Keratinocyte (primary cell): ENCODE data around the gene TJP2. TPM values are rescaled to one million over a fixed set of nuclear protein-coding genes. Genes with fewer than 3 reads are reported as not detected.

ENCODE experiments used
- DNase-seq: peaks from one replicate; pipeline ENCODE4 v3.0.0-alpha.2; 2011; ENCODE audit warnings: low read depth, missing footprints, low spot score
- FAIRE-seq: peaks from 2 replicates; lab custom pipeline; 2011; peaks lifted over from hg19 to GRCh38; lab: Jason Lieb, UNC
- H2AFZ ChIP-seq: 2 replicates; pipeline ENCODE4 v1.6.0; 2012; ENCODE audit warnings: low read length, control low read depth, inconsistent platforms; ENCODE audit not compliant: control insufficient read depth
- H3K27ac ChIP-seq: 2 replicates; pipeline ENCODE4 v1.5.1; 2011; ENCODE audit warnings: low read length; ENCODE audit not compliant: control insufficient read depth, insufficient read depth
- H3K27me3 ChIP-seq: 3 replicates; pipeline ENCODE4 v1.6.0; 2011; ENCODE audit warnings: low read length; ENCODE audit not compliant: control insufficient read depth, insufficient read depth; ENCODE audit errors: extremely low read depth
- H3K36me3 ChIP-seq, 2 experiments: 2 replicates in 1 of 2; 3 replicates in 1 of 2; pipeline ENCODE4 v1.5.1; 2011; ENCODE audit warnings: low read length in 2 of 2, mild to moderate bottlenecking in 1 of 2; ENCODE audit not compliant: control insufficient read depth in 2 of 2, insufficient read depth in 2 of 2; ENCODE audit errors: extremely low read depth in 1 of 2
- H3K4me1 ChIP-seq: 3 replicates; pipeline ENCODE4 v1.5.1; 2011; ENCODE audit warnings: low read length; ENCODE audit not compliant: control insufficient read depth, insufficient read depth; ENCODE audit errors: extremely low read depth
- H3K4me2 ChIP-seq: 3 replicates; pipeline ENCODE4 v1.6.0; 2011; ENCODE audit warnings: low read depth, low read length; ENCODE audit not compliant: control insufficient read depth, insufficient read depth; ENCODE audit errors: extremely low read depth
- H3K4me3 ChIP-seq, 3 experiments: fragments of 200-600 bp in 1 of 3; sonication (generic) in 1 of 3; 2 replicates in 2 of 3; 3 replicates in 1 of 3; pipeline ENCODE4 v1.5.1; 2011 to 2016; ENCODE audit warnings: low read length in 3 of 3, mild to moderate bottlenecking in 3 of 3, control low read depth in 2 of 3, inconsistent platforms in 1 of 3, low read depth in 1 of 3, mixed read lengths in 1 of 3, mixed run types in 1 of 3, moderate library complexity in 1 of 3; ENCODE audit not compliant: control insufficient read depth in 2 of 3, insufficient read depth in 2 of 3; ENCODE audit errors: extremely low read depth in 1 of 3
- H3K79me2 ChIP-seq: 2 replicates; pipeline ENCODE4 v1.6.0; 2012; ENCODE audit warnings: low read length; ENCODE audit not compliant: control insufficient read depth, insufficient read depth
- H3K9ac ChIP-seq: 3 replicates; pipeline ENCODE4 v1.6.0; 2011; ENCODE audit warnings: low read length; ENCODE audit not compliant: control insufficient read depth, insufficient read depth; ENCODE audit errors: extremely low read depth
- H3K9me1 ChIP-seq: 3 replicates; pipeline ENCODE4 v1.6.0; 2011; ENCODE audit warnings: low read length; ENCODE audit not compliant: control insufficient read depth, insufficient read depth; ENCODE audit errors: extremely low read depth
- H3K9me3 ChIP-seq: 2 replicates; pipeline ENCODE4 v1.5.1; 2012; ENCODE audit warnings: low read depth, low read length; ENCODE audit not compliant: control insufficient read depth
- H4K20me1 ChIP-seq: 3 replicates; pipeline ENCODE4 v1.6.0; 2011; ENCODE audit warnings: low read length; ENCODE audit not compliant: control insufficient read depth, insufficient read depth; ENCODE audit errors: extremely low read depth
- CTCF ChIP-seq, 3 experiments: IDR thresholded peaks in 1 of 3; conservative IDR thresholded peaks in 1 of 3; optimal IDR thresholded peaks in 1 of 3; 2 replicates in 2 of 3; 3 replicates in 1 of 3; pipeline versions ENCODE3 to v1.5.1; 2011; ENCODE audit warnings: low read length in 3 of 3, mild to moderate bottlenecking in 3 of 3, moderate library complexity in 2 of 3, control low read depth in 1 of 3, inconsistent platforms in 1 of 3; ENCODE audit not compliant: insufficient read depth in 2 of 3; ENCODE audit errors: extremely low read depth in 1 of 3
- EZH2 ChIP-seq: IDR thresholded peaks from one replicate; pipeline ENCODE4 v1.6.1; 2012; ENCODE audit warnings: inconsistent platforms, mild to moderate bottlenecking, low read length, moderate library complexity
- dilution Hi-C: fragments of 300-500 bp; cut with MboI; formaldehyde crosslinking; loops from one replicate; pipeline ENCODE4 v1.7.0; 2020; ENCODE audit warnings: low sequenced_read_pairs; ENCODE audit not compliant: extremely low pct_ligation_motif_present
- polyA plus RNA-seq, 5 experiments: library from polyadenylated mRNA; depleted of rRNA in 3 of 5; stranded (reverse) in 3 of 5; stranded (forward) in 1 of 5; unstranded in 1 of 5; fragments of >200 nt; gene quantifications; 1 replicate in 1 of 5; 2 replicates in 3 of 5; 3 replicates in 1 of 5; pipeline versions ENCODE4 v1.2.1 to v1.2.3, GENCODE V29; 2011 to 2012; ENCODE audit warnings: missing spikeins in 2 of 5, low read depth in 1 of 5, low replicate concordance in 1 of 5

The TJP2 gene
- polyA plus RNA-seq, 1 donor (not counting 4 experiments of a cell fraction or from before 2014, with no cell fraction given): 74.8 TPM

GRCh38 chr9:69293156-69293555, 119.1 kb downstream of the TJP2 start:
- Histone ChIP-seq H4K20me1 (no peaks in the 10 kb centered on the region), H3K27me3 (no peaks in the 10 kb centered on the region), H2AFZ (no peak overlapping the region), H3K4me3 (no peak overlapping the region), H3K9ac (no peak overlapping the region), H3K9me3 (no peaks in the 10 kb centered on the region), H3K36me3 (no peaks in the 10 kb centered on the region), H3K4me2 (no peak overlapping the region), H3K4me1 (no peaks in the 10 kb centered on the region), H3K79me2 (no peaks in the 10 kb centered on the region), H3K9me1 (no peaks in the 10 kb centered on the region), H3K27ac (no peak overlapping the region)
- no peak for TF ChIP-seq CTCF (optimal IDR thresholded peaks at IDR 0.05 in 1 of 3, IDR thresholded peaks at IDR 0.05 in 1 of 3, conservative IDR thresholded peaks at IDR 0.05 in 1 of 3; ENCODE audit: extremely low read depth in 1 of 3, insufficient read depth in 2 of 3, low read length in 3 of 3)
- TF ChIP-seq EZH2: no peak
- DNase-seq: no peak
- dilution Hi-C loops: no loop called here
- FAIRE-seq: no peak

- FAIRE-seq: no peak
- Histone ChIP-seq H2AFZ (no peak overlapping the region), H3K9ac (no peak overlapping the region), H3K36me3 (no peaks in the 10 kb centered on the region), H3K79me2 (no peaks in the 10 kb centered on the region), H4K20me1 (no peaks in the 10 kb centered on the region), H3K4me2 (no peak overlapping the region), H3K9me1 (no peaks in the 10 kb centered on the region), H3K4me3 (no peak overlapping the region), H3K27me3 (no peaks in the 10 kb centered on the region), H3K4me1 (no peaks in the 10 kb centered on the region), H3K9me3 (no peaks in the 10 kb centered on the region), H3K27ac (no peak overlapping the region)
- no peak for DNase-seq
- dilution Hi-C loops: no loop called here
- TF ChIP-seq CTCF (optimal IDR thresholded peaks at IDR 0.05 in 1 of 3, IDR thresholded peaks at IDR 0.05 in 1 of 3, conservative IDR thresholded peaks at IDR 0.05 in 1 of 3; ENCODE audit: extremely low read depth in 1 of 3, insufficient read depth in 2 of 3, low read length in 3 of 3): no peak
These were observed 121.9 kb downstream of the TJP2 start for GRCh38 chr9:69295872-69296552.
